Muscle layer of duodenum (tissue), 2 donors: ENCODE results near the gene SYT12.

Source experiments
- H3K27ac ChIP-seq: one replicate; pipeline ENCODE4 v1.7.0; 2013; ENCODE audit warnings: mild to moderate bottlenecking, low read length
- H3K27me3 ChIP-seq: one replicate; pipeline ENCODE4 v1.7.0; 2013; ENCODE audit warnings: low read depth, mild to moderate bottlenecking, control low read depth, low read length
- H3K36me3 ChIP-seq, 2 donors: one replicate each; pipeline ENCODE4 v1.7.0; 2013; ENCODE audit warnings: low read length in 2 of 2, control low read depth in 1 of 2, mild to moderate bottlenecking in 1 of 2; ENCODE audit not compliant: insufficient read depth in 2 of 2, control insufficient read depth in 1 of 2
- H3K4me1 ChIP-seq, 2 donors: one replicate each; pipeline ENCODE4 v1.7.0; 2013; ENCODE audit warnings: low read length in 2 of 2, mild to moderate bottlenecking in 2 of 2, control low read depth in 1 of 2, moderate library complexity in 1 of 2; ENCODE audit not compliant: insufficient read depth in 2 of 2, control insufficient read depth in 1 of 2
- H3K4me3 ChIP-seq, 2 donors: one replicate each; pipeline ENCODE4 v1.7.0; 2013; ENCODE audit warnings: low read length in 2 of 2, low read depth in 1 of 2, mild to moderate bottlenecking in 1 of 2
- H3K9me3 ChIP-seq, 2 donors: one replicate each; pipeline ENCODE4 v1.7.0; 2013; ENCODE audit warnings: low read length in 2 of 2, control low read depth in 1 of 2, mild to moderate bottlenecking in 1 of 2; ENCODE audit not compliant: control insufficient read depth in 1 of 2
- donor health status: healthy.

SYT12 gene

GRCh38 chr11:67022961-67023956, at the start of gene SYT12:
Gene SYT12, plus strand, starts transcription at chr11:67023134. Its CDS starts 7,011 bp downstream, at chr11:67030145.
- no peak within 1 kb of the TSS for H3K27ac ChIP-seq
- H3K4me3 ChIP-seq = peak within 1 kb of the TSS in 1 of 2 donors; percentile 63
- peaks cover 0 to 16% of the 10 kb centered on the region in 2 donors for H3K4me1 ChIP-seq
- H3K36me3 ChIP-seq = no peaks in the 10 kb centered on the region
- peaks cover 9% of the 10 kb centered on the region for H3K27me3 ChIP-seq
- no peaks in the 10 kb centered on the region for H3K9me3 ChIP-seq

GRCh38 chr11:66973956-66974580, 48.9 kb upstream of the SYT12 start:
- H3K36me3 ChIP-seq = no peaks in the 10 kb centered on the region
- H3K4me1 ChIP-seq = no peaks in the 10 kb centered on the region
- H3K27ac ChIP-seq = no peak overlapping the region
- no peaks in the 10 kb centered on the region for H3K9me3 ChIP-seq
- no peaks in the 10 kb centered on the region for H3K27me3 ChIP-seq
- no peak overlapping the region for H3K4me3 ChIP-seq

- Histone ChIP-seq H3K36me3 (no peaks in the 10 kb centered on the region), H3K4me1 (no peaks in the 10 kb centered on the region), H3K4me3 (no peak within 1 kb of the TSS), H3K27me3 (no peaks in the 10 kb centered on the region), H3K27ac (no peak within 1 kb of the TSS), H3K9me3 (no peaks in the 10 kb centered on the region)
These were observed 48.1 kb upstream of the SYT12 start, which contains the start of gene C11orf86 for GRCh38 chr11:66974724-66975404. Gene C11orf86, plus strand, starts transcription at chr11:66975304. Its CDS starts 59 bp downstream, at chr11:66975363.

- Histone ChIP-seq H3K9me3 (no peaks in the 10 kb centered on the region), H3K36me3 (no peaks in the 10 kb centered on the region), H3K4me1 (no peaks in the 10 kb centered on the region), H3K4me3 (no peak overlapping the region), H3K27me3 (no peaks in the 10 kb centered on the region), H3K27ac (no peak overlapping the region)
These were observed 47.4 kb upstream of the SYT12 start for GRCh38 chr11:66975405-66976027.

GRCh38 chr11:66976028-66976467, 46.9 kb upstream of the SYT12 start:
- H3K4me1 ChIP-seq = no peaks in the 10 kb centered on the region
- no peak overlapping the region for H3K4me3 ChIP-seq
- no peaks in the 10 kb centered on the region for H3K27me3 ChIP-seq
- no peaks in the 10 kb centered on the region for H3K9me3 ChIP-seq
- H3K36me3 ChIP-seq = no peaks in the 10 kb centered on the region
- H3K27ac ChIP-seq = no peak overlapping the region

- H3K9me3 ChIP-seq = no peaks in the 10 kb centered on the region
- no peaks in the 10 kb centered on the region for H3K36me3 ChIP-seq
- peaks cover 0 to 6% of the 10 kb centered on the region in 2 donors for H3K4me1 ChIP-seq
- H3K27me3 ChIP-seq = no peaks in the 10 kb centered on the region
- H3K27ac ChIP-seq = no peak overlapping the region
- H3K4me3 ChIP-seq = no peak overlapping the region
These were observed 46.0 kb upstream of the SYT12 start for GRCh38 chr11:66976925-66977324.

- Histone ChIP-seq H3K4me3 (no peak overlapping the region), H3K27ac (no peak overlapping the region), H3K27me3 (no peaks in the 10 kb centered on the region), H3K4me1 (peaks cover 0 to 10% of the 10 kb centered on the region in 2 donors), H3K36me3 (no peaks in the 10 kb centered on the region), H3K9me3 (no peaks in the 10 kb centered on the region)
These were observed 44.7 kb upstream of the SYT12 start for GRCh38 chr11:66978229-66978628.

- no peak overlapping the region for H3K4me3 ChIP-seq
- peaks cover 0 to 10% of the 10 kb centered on the region in 2 donors for H3K4me1 ChIP-seq
- H3K27me3 ChIP-seq = no peaks in the 10 kb centered on the region
- no peaks in the 10 kb centered on the region for H3K9me3 ChIP-seq
- no peak overlapping the region for H3K27ac ChIP-seq
- no peaks in the 10 kb centered on the region for H3K36me3 ChIP-seq
These were observed 44.2 kb upstream of the SYT12 start for GRCh38 chr11:66978717-66979116.

GRCh38 chr11:66979336-66979980, 43.5 kb upstream of the SYT12 start:
- no peaks in the 10 kb centered on the region for H3K36me3 ChIP-seq
- no peak overlapping the region for H3K4me3 ChIP-seq
- H3K4me1 ChIP-seq = peaks cover 0 to 10% of the 10 kb centered on the region in 2 donors
- no peaks in the 10 kb centered on the region for H3K9me3 ChIP-seq
- no peaks in the 10 kb centered on the region for H3K27me3 ChIP-seq
- H3K27ac ChIP-seq = no peak overlapping the region

GRCh38 chr11:66981976-66982578, 40.9 kb upstream of the SYT12 start:
- Histone ChIP-seq H3K4me3 (no peak overlapping the region), H3K36me3 (no peaks in the 10 kb centered on the region), H3K27me3 (no peaks in the 10 kb centered on the region), H3K27ac (no peak overlapping the region), H3K9me3 (no peaks in the 10 kb centered on the region), H3K4me1 (peaks cover 0 to 10% of the 10 kb centered on the region in 2 donors)
